GM12801 (cell line): ENCODE results near the gene ARL4D.

Experiments
- CTCF ChIP-seq: IDR thresholded peaks from one replicate; pipeline ENCODE4 v1.5.1; 2011; ENCODE audit warnings: control low read depth; ENCODE audit not compliant: insufficient read length; ENCODE audit errors: extremely low read depth

The ARL4D gene

DNA sequence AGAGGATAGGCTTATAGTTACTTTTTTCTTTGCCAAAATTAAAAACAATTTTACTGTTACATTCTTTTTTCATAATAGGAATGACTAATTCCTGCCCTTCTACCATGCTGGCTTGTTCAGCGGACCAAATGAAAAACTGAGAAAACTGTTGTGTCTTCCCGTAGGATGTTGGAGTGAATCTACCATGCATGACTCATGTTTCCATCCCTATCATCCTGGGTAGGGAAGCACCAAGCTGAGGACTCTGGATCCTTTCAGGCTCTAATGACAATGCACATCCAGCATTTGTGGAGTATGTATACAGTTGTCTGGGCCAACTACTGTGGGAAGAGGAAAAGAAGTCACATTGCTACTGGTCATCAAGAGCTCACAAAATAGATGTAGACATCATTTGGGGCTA lies 43.9 kb downstream of the ARL4D start:
- no peak for TF ChIP-seq CTCF

- TF ChIP-seq CTCF = no peak
Observed at GRCh38 chr17:43443381-43443780, 44.6 kb downstream of the ARL4D start.

DNA sequence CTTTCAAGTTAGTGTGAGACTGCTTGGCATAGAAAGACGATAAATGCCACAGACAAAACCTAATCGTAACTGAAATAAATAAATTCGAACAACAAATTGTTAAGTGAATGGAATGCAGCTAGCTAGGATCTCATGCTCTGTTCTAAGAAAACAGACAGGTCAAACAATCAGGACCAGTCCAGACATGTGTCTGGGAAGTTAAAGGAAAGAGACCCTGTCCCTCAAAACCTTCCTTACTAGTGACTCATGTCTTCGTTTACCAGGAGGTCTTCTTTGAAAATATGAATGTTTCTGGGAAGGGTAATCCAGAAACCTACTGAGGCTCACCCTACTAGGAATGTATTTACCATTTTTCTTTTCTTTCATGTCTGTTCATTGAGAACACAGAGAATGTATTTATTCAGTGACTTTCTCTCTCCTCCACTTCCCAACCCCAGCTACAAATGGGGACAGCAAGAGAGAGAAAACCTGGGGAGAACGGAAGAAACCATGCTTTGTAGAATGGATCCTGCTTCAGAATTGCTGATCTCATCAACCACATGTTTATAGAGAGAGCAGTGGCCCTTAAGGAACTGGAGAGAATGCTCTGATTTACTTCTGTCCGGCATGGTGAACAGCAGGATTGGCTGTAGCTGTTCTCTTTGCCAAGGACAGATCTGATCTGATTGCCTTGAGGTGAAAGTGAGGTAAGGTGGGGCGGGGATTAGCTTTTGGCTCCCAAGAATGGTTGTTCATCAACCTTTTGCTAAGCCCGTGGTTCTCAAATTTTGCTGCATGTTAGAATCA lies 45.6 kb downstream of the ARL4D start:
- no peak for TF ChIP-seq CTCF

DNA sequence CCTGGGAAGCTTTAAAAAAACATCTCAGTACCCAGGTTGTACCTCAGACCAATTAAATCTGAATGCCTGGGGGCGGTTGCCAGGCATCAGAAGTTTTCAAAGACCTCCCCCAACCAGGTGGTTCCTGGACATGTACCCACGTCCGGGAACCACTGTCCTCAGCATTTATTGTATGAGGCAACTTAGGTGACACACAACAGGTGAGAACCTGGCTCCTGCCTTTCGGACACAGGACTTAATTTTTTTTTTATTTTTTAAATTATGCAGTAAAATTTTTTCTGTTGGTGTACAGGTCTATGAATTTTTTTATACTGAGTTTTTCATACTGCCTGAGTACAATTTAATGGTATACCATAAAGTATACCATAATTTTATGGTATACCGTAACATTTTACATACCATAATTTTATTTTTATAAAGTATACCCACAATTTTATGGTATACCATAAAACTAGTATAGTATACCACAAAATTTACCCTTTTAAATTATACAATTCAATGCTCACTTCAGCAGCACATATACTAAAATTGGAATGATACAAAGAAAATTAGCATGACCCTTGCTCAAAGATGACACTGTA lies 46.3 kb downstream of the ARL4D start:
- no peak for TF ChIP-seq CTCF

DNA sequence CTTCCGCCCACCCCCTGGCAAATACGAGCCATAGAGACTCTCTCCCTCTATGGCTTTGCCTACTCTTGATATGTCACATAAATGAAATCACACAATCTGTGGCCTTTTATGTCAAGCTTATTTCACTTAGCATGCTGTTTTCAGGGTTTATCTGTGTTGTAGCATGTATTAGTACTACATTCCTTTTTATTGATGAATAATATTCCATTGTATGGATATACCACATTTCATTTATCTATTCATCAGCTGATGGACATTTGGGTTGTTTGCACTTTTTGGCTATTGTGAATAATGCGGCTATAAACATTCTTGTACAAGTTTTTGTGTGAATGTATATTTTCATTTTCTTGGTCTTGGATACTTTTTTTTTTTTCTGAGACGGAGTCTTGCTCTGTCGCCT lies 48.0 kb downstream of the ARL4D start:
- no peak for TF ChIP-seq CTCF

DNA sequence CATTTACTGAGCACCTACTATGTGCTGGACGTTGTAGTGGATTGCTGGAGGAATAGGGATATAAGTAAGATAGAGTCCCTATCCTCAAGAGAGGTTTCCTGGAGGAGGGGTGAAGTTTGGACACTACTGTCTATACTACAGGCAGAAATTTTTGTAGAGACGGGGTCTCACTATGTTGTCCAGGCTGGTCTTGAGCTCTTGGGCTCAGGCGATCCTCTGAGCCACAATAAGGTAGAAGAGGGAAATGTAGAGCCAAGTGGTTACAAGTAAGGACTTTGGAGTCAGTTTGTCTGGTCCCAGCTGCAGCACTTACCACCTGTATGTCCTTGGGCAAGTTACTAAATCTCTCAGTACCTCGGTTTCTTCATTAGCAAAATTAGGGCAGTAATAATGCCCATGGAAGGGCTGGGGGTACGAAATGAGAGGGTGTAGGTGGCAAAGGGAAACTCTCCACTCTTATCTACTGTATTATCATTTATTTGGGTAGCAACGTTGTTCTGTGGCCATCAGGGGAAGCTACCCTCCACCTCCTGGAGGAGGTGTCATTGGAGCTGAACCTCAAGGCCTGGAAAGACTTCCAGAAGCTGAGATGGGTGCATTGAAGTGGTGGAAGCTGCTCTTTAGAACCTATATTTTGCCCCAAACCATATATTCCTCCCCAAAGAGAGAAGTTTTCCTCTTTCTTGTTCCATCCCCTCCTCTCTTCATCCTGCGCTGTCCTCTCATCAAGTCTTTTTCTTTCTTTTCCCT lies 50.1 kb downstream of the ARL4D start:
- no peak for TF ChIP-seq CTCF

- TF ChIP-seq CTCF = no peak
Observed at GRCh38 chr17:43449470-43450248, 50.9 kb downstream of the ARL4D start.
